ENCODE results near the gene ABHD17C.

- TF ChIP-seq CTCF (IDR thresholded peaks at IDR 0.05) (no peak), POLR2A (IDR thresholded peaks at IDR 0.05) (no peak), POLR2AphosphoS5 (IDR thresholded peaks at IDR 0.05) (no peak)
Measured at GRCh38 chr15:80703965-80704364, 8.9 kb downstream of the ABHD17C start.
